Glutamatergic neuron (in vitro differentiated cells): ENCODE measurements around the gene ADCY5. TPM values are rescaled to one million over a fixed set of nuclear protein-coding genes. Genes with fewer than 3 reads are reported as not detected.

Experiments
- DNase-seq: peaks from one replicate; pipeline ENCODE4 v3.0.0; 2022
- H3K27ac Mint-ChIP-seq: one replicate; pipeline ENCODE4 v1.8.0; 2020; ENCODE audit warnings: mild to moderate bottlenecking, mixed read lengths, inconsistent platforms; ENCODE audit not compliant: unreplicated experiment
- H3K27me3 Mint-ChIP-seq: one replicate; pipeline ENCODE4 v1.8.0; 2020; ENCODE audit warnings: mild to moderate bottlenecking, moderate library complexity, mixed read lengths, inconsistent platforms; ENCODE audit not compliant: unreplicated experiment
- H3K36me3 Mint-ChIP-seq: one replicate; pipeline ENCODE4 v1.8.0; 2020; ENCODE audit warnings: mild to moderate bottlenecking, mixed read lengths, inconsistent platforms; ENCODE audit not compliant: unreplicated experiment
- H3K4me1 Mint-ChIP-seq: one replicate; pipeline ENCODE4 v1.8.0; 2020; ENCODE audit warnings: mild to moderate bottlenecking, low read depth, mixed read lengths, inconsistent platforms; ENCODE audit not compliant: unreplicated experiment
- H3K4me3 Mint-ChIP-seq: one replicate; pipeline ENCODE4 v1.8.0; 2020; ENCODE audit warnings: mild to moderate bottlenecking, mixed read lengths, inconsistent platforms; ENCODE audit not compliant: unreplicated experiment
- H3K9me3 Mint-ChIP-seq: one replicate; pipeline ENCODE4 v1.8.0; 2020; ENCODE audit warnings: mild to moderate bottlenecking, moderate library complexity, mixed read lengths, inconsistent platforms; ENCODE audit not compliant: unreplicated experiment
- total RNA-seq: library from RNA; stranded (reverse); fragmentation: NEBNext Ultra II Directional; extraction: Animal tissue kit (Norgen Biotek cat#: 25700); gene quantifications from one replicate; pipeline ENCODE4 v1.2.1, GENCODE V29; 2021; ENCODE audit not compliant: unreplicated experiment
- TF ChIP-seq, protein P1 (sequence below): fragments of 200-600 bp; sonication (generic); IDR thresholded peaks from one replicate; pipeline ENCODE4 v1.5.0; 2021; ENCODE audit not compliant: partially characterized antibody, unreplicated experiment

The ADCY5 gene
- total RNA-seq, 1 donor from 2014 or later = 2.1 TPM

- H3K4me3 Mint-ChIP-seq = no peak overlapping the region
- TF ChIP-seq, protein P1, sequence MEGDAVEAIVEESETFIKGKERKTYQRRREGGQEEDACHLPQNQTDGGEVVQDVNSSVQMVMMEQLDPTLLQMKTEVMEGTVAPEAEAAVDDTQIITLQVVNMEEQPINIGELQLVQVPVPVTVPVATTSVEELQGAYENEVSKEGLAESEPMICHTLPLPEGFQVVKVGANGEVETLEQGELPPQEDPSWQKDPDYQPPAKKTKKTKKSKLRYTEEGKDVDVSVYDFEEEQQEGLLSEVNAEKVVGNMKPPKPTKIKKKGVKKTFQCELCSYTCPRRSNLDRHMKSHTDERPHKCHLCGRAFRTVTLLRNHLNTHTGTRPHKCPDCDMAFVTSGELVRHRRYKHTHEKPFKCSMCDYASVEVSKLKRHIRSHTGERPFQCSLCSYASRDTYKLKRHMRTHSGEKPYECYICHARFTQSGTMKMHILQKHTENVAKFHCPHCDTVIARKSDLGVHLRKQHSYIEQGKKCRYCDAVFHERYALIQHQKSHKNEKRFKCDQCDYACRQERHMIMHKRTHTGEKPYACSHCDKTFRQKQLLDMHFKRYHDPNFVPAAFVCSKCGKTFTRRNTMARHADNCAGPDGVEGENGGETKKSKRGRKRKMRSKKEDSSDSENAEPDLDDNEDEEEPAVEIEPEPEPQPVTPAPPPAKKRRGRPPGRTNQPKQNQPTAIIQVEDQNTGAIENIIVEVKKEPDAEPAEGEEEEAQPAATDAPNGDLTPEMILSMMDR = no peak
These were observed 115.5 kb downstream of the ADCY5 start for GRCh38 chr3:123333401-123333800.

DNA sequence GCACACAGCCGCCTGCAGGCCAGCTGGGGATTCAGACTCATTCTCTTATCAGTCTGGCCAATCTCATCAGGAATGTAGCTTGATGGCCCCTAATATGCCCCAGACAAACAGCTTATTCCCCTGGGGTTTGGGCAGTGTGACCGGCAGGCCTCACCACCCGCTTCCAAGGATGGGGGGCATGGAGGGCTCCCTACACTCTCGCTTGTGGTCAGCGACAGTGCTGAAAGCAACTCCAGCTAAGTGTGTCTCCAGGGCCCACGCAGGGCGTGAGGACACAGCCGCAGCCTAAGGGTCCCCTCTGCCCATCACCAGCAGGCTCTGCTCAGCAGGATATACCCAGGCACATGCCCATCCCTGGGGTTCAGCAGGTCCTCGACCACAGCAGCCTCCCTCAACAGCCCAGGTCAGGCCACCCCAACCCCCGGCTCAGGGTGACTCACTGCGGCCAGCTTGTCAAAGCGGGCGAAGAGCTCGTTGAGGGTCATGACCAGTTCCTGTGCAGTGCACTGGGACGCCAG is 116.7 kb downstream of the ADCY5 start:
- H3K27me3 Mint-ChIP-seq = peaks cover 8% of the 10 kb centered on the region

More at GRCh38 chr3:123333401-123333800, 115.5 kb downstream of the ADCY5 start:
- Mint-ChIP-seq H3K27me3 (peaks cover 8% of the 10 kb centered on the region), H3K27ac (no peak overlapping the region), H3K4me1 (no peaks in the 10 kb centered on the region), H3K36me3 (peaks cover 9% of the 10 kb centered on the region), H3K9me3 (peaks cover 2% of the 10 kb centered on the region)
- DNase-seq = no peak

DNA sequence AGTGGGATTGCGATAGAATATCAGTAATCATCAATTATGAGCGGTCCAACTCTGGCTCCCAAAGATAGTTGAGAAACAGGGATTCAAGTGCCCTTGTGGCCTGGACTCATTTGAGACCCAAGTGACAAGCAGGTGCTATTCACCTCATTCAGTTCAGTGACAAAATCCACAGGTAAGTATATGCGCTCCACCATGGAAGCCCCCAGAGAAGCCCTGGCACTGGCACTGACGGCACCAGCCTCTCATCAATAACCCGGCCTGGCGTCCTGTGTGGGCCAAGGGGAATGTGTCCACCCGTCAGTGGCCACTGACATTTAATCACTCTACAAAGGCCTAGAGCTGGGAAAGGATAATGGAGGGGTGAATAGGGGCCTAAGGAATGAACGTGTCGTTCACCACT is 117.2 kb downstream of the ADCY5 start:
- H3K27ac Mint-ChIP-seq = no peak overlapping the region
- DNase-seq = no peak
- no peaks in the 10 kb centered on the region for H3K4me1 Mint-ChIP-seq
- H3K9me3 Mint-ChIP-seq = no peaks in the 10 kb centered on the region
- no peak overlapping the region for H3K4me3 Mint-ChIP-seq
- peaks cover 6% of the 10 kb centered on the region for H3K27me3 Mint-ChIP-seq
- H3K36me3 Mint-ChIP-seq = no peaks in the 10 kb centered on the region
- TF ChIP-seq, protein P1 = no peak

More for the DNA sequence above, 116.7 kb downstream of the ADCY5 start:
- H3K9me3 Mint-ChIP-seq = peaks cover 2% of the 10 kb centered on the region
- TF ChIP-seq, protein P1 = no peak
- H3K36me3 Mint-ChIP-seq = peaks cover 5% of the 10 kb centered on the region
- H3K4me1 Mint-ChIP-seq = no peaks in the 10 kb centered on the region
- no peak for DNase-seq
- H3K27ac Mint-ChIP-seq = no peak overlapping the region
- H3K4me3 Mint-ChIP-seq = no peak overlapping the region

- Mint-ChIP-seq H3K4me1 (no peaks in the 10 kb centered on the region), H3K36me3 (no peaks in the 10 kb centered on the region), H3K4me3 (no peak overlapping the region), H3K27ac (no peak overlapping the region), H3K27me3 (peaks cover 6% of the 10 kb centered on the region), H3K9me3 (no peaks in the 10 kb centered on the region)
- TF ChIP-seq, protein P1 = no peak
- DNase-seq = no peak
These were observed 117.9 kb downstream of the ADCY5 start for GRCh38 chr3:123331006-123331405.

DNA sequence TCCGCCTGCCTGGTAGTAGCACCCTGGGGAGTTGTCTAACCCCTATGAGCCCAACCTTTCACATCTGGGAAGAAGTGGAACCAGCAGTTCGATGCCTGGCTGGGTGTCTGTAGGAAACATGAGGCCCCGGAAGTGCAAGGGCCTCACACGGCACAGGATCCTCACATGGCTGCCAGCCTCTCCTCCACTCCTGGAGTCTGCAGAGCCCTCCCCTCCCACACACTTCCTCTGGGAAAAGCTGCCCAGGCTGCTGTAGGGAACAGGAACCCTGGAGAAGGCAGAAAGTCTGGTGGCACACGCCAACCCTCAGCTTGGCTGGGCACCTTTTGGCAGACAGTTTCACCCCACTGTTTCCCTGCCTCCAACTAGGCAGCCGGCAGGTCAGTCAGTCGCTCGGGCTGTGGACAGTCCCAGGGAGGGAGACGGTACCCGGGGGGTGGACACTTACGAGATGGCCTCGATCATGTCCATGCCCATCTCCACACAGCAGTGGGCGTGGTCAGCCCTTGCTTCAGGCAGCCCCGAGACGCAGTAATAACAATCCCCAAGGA is 118.4 kb downstream of the ADCY5 start:
- Mint-ChIP-seq H3K9me3 (no peaks in the 10 kb centered on the region), H3K27ac (no peak overlapping the region), H3K36me3 (no peaks in the 10 kb centered on the region), H3K4me3 (no peak overlapping the region), H3K4me1 (no peaks in the 10 kb centered on the region), H3K27me3 (peaks cover 6% of the 10 kb centered on the region)
- TF ChIP-seq, protein P1 = no peak
- no peak for DNase-seq
